ENCODE data around the gene DPP6.
"Not testable (repeated sequence)": the region's sequence is repeated elsewhere in the genome, so short reads cannot be mapped to it uniquely, and the experiment has no call there.

GRCh38 chr7:154092093-154092492 lies 39.9 kb downstream of the DPP6 start:
- not testable (repeated sequence) for TF ChIP-seq CTCF (IDR thresholded peaks at IDR 0.05); POLR2AphosphoS5 (IDR thresholded peaks at IDR 0.05); POLR2A (IDR thresholded peaks at IDR 0.05; ENCODE audit: low read depth)
